Mucosa of rectum (tissue), 2 donors: ENCODE data around the gene ULBP1.
"Not testable (repeated sequence)": the region's sequence is repeated elsewhere in the genome, so short reads cannot be mapped to it uniquely, and the experiment has no call there.

Source experiments
- H3K27ac ChIP-seq, 2 donors: one replicate each; pipeline ENCODE4 v1.7.0; 2013; ENCODE audit warnings: inconsistent platforms in 2 of 2, low read depth in 2 of 2, low read length in 2 of 2
- H3K27me3 ChIP-seq, 2 donors: one replicate each; pipeline ENCODE4 v1.7.0; 2013; ENCODE audit warnings: low read length in 2 of 2; ENCODE audit not compliant: control insufficient read depth in 2 of 2, insufficient read depth in 2 of 2
- H3K36me3 ChIP-seq, 2 donors: one replicate each; pipeline ENCODE4 v1.7.0; 2013; ENCODE audit warnings: low read length in 2 of 2; ENCODE audit not compliant: control insufficient read depth in 2 of 2, insufficient read depth in 2 of 2
- H3K4me1 ChIP-seq, 2 donors: one replicate each; pipeline ENCODE4 v1.7.0; 2013; ENCODE audit warnings: low read length in 2 of 2, mild to moderate bottlenecking in 1 of 2; ENCODE audit not compliant: control insufficient read depth in 2 of 2, insufficient read depth in 2 of 2
- H3K4me3 ChIP-seq, 2 donors: one replicate each; pipeline ENCODE4 v1.7.0; 2013; ENCODE audit warnings: low read length in 2 of 2
- H3K9ac ChIP-seq, 2 donors: one replicate each; pipeline ENCODE4 v1.7.0; 2013; ENCODE audit warnings: low read length in 2 of 2, low read depth in 1 of 2, mild to moderate bottlenecking in 1 of 2
- H3K9me3 ChIP-seq, 2 donors: one replicate each; pipeline ENCODE4 v1.7.0; 2013; ENCODE audit warnings: low read length in 2 of 2; ENCODE audit not compliant: control insufficient read depth in 2 of 2
- donor health status: healthy.
- donor health status: Normal muscosa, but diverticular disease.

The ULBP1 gene

GRCh38 chr6:149987602-149988107, 23.9 kb downstream of the ULBP1 start:
- Histone ChIP-seq H3K4me1 (peaks cover 0 to 7% of the 10 kb centered on the region in 2 donors), H3K36me3 (no peaks in the 10 kb centered on the region), H3K4me3 (no peak overlapping the region), H3K27me3 (peaks cover 64 to 82% of the 10 kb centered on the region in 2 donors), H3K27ac (no peak overlapping the region), H3K9me3 (peaks cover 0 to 6% of the 10 kb centered on the region in 2 donors), H3K9ac (no peak overlapping the region)

GRCh38 chr6:149988550-149989346, 25.0 kb downstream of the ULBP1 start:
- H3K4me1 ChIP-seq, result peaks cover 0 to 7% of the 10 kb centered on the region in 2 donors
- H3K4me3 ChIP-seq, result no peak overlapping the region
- H3K27ac ChIP-seq, result no peak overlapping the region
- no peaks in the 10 kb centered on the region for H3K36me3 ChIP-seq
- no peak overlapping the region for H3K9ac ChIP-seq
- H3K9me3 ChIP-seq, result peaks cover 0 to 6% of the 10 kb centered on the region in 2 donors
- H3K27me3 ChIP-seq, result peaks cover 64 to 80% of the 10 kb centered on the region in 2 donors

- peaks cover 63 to 73% of the 10 kb centered on the region in 2 donors for H3K27me3 ChIP-seq
- H3K9ac ChIP-seq, result no peak overlapping the region
- no peak overlapping the region for H3K27ac ChIP-seq
- no peaks in the 10 kb centered on the region for H3K36me3 ChIP-seq
- peak overlapping the region in 1 of 2 donors; percentile 41 for H3K4me3 ChIP-seq
- peaks cover 0 to 7% of the 10 kb centered on the region in 2 donors for H3K4me1 ChIP-seq
- H3K9me3 ChIP-seq, result peaks cover 0 to 6% of the 10 kb centered on the region in 2 donors
These were observed 26.5 kb downstream of the ULBP1 start for GRCh38 chr6:149990212-149990660.

- no peak overlapping the region for H3K27ac ChIP-seq
- H3K9ac ChIP-seq, result no peak overlapping the region
- peaks cover 0 to 7% of the 10 kb centered on the region in 2 donors for H3K4me1 ChIP-seq
- H3K9me3 ChIP-seq, result peaks cover 0 to 6% of the 10 kb centered on the region in 2 donors
- no peaks in the 10 kb centered on the region for H3K36me3 ChIP-seq
- peak overlapping the region; percentile 21 to 41 for H3K4me3 ChIP-seq
- H3K27me3 ChIP-seq, result peaks cover 62 to 71% of the 10 kb centered on the region in 2 donors
These were observed 27.1 kb downstream of the ULBP1 start for GRCh38 chr6:149990661-149991471.

GRCh38 chr6:149991472-149991795, 27.7 kb downstream of the ULBP1 start:
- not testable (repeated sequence) for H3K27ac ChIP-seq, H3K4me1 ChIP-seq, H3K9me3 ChIP-seq, H3K4me3 ChIP-seq, H3K9ac ChIP-seq, H3K36me3 ChIP-seq
- H3K27me3 ChIP-seq, result peaks cover 64 to 71% of the 10 kb centered on the region in 2 donors

GRCh38 chr6:149991838-149992237, 28.1 kb downstream of the ULBP1 start:
- peaks cover 0 to 6% of the 10 kb centered on the region in 2 donors for H3K9me3 ChIP-seq
- peaks cover 0 to 7% of the 10 kb centered on the region in 2 donors for H3K4me1 ChIP-seq
- peaks cover 65 to 70% of the 10 kb centered on the region in 2 donors for H3K27me3 ChIP-seq
- H3K36me3 ChIP-seq, result no peaks in the 10 kb centered on the region
- H3K4me3 ChIP-seq, result no peak overlapping the region
- H3K9ac ChIP-seq, result no peak overlapping the region
- no peak overlapping the region for H3K27ac ChIP-seq

GRCh38 chr6:149995235-149995750, 31.6 kb downstream of the ULBP1 start:
- H3K27me3 ChIP-seq, result peaks cover 41 to 51% of the 10 kb centered on the region in 2 donors
- H3K4me3 ChIP-seq, result no peak overlapping the region
- peaks cover 0 to 3% of the 10 kb centered on the region in 2 donors for H3K4me1 ChIP-seq
- H3K27ac ChIP-seq, result no peak overlapping the region
- no peaks in the 10 kb centered on the region for H3K36me3 ChIP-seq
- H3K9me3 ChIP-seq, result no peaks in the 10 kb centered on the region
- no peak overlapping the region for H3K9ac ChIP-seq

GRCh38 chr6:149995971-149996370, 32.2 kb downstream of the ULBP1 start:
- Histone ChIP-seq H3K27ac (no peak overlapping the region), H3K27me3 (peaks cover 37 to 45% of the 10 kb centered on the region in 2 donors), H3K9me3 (no peaks in the 10 kb centered on the region), H3K36me3 (no peaks in the 10 kb centered on the region), H3K4me1 (peaks cover 0 to 1% of the 10 kb centered on the region in 2 donors), H3K4me3 (no peak overlapping the region), H3K9ac (no peak overlapping the region)

GRCh38 chr6:149999636-150000035, 35.9 kb downstream of the ULBP1 start:
- Histone ChIP-seq H3K4me3 (no peak overlapping the region), H3K27ac (no peak overlapping the region), H3K4me1 (peaks cover 2 to 3% of the 10 kb centered on the region in 2 donors), H3K9ac (no peak overlapping the region), H3K36me3 (no peaks in the 10 kb centered on the region), H3K9me3 (no peaks in the 10 kb centered on the region), H3K27me3 (peaks cover 20 to 33% of the 10 kb centered on the region in 2 donors)
